OCI-LY7 (cell line): Measurements from ENCODE around the gene ZNF417. TPM values are rescaled to one million over a fixed set of nuclear protein-coding genes. Genes with fewer than 3 reads are reported as not detected.
"Not testable (repeated sequence)": the region's sequence is repeated elsewhere in the genome, so short reads cannot be mapped to it uniquely, and the experiment has no call there.

Experiments used
- BruUV-seq: library from RNA; stranded (reverse); fragments of 400-500 nt; replicated peaks from 2 replicates; lab custom pipeline; 2021; lab: Mats Ljungman, UMichigan
- CTCF ChIA-PET: fragments of 300-600 bp; sonication (Branson Sonifier 250); formaldehyde crosslinking; loops from one replicate; lab custom pipeline; 2022; ENCODE audit warnings: antibody characterized with exemption; ENCODE audit not compliant: unreplicated experiment; lab: Charles Lee
- POLR2A ChIA-PET: fragments of 300-600 bp; sonication (Branson Sonifier 250); formaldehyde crosslinking; loops from one replicate; lab custom pipeline; 2022; ENCODE audit warnings: antibody characterized with exemption; lab: Charles Lee
- DNase-seq: peaks from one replicate; pipeline ENCODE4 v3.0.0-alpha.2; 2015; ENCODE audit warnings: low spot score
- H2AFZ ChIP-seq: fragments of 200-600 bp; sonication (generic), shearing (Covaris generic); 2 replicates; pipeline ENCODE4 v1.6.1; 2014; ENCODE audit warnings: mild to moderate bottlenecking, antibody characterized with exemption, low read length, moderate library complexity
- H3K27ac ChIP-seq: fragments of 200-600 bp; sonication (generic); 2 replicates; pipeline ENCODE4 v1.5.1; 2014; ENCODE audit warnings: mixed run types, low read depth, mild to moderate bottlenecking, moderate library complexity, low read length, inconsistent platforms; ENCODE audit not compliant: poor library complexity, severe bottlenecking
- H3K36me3 ChIP-seq: fragments of 200-600 bp; sonication (generic); 2 replicates; pipeline ENCODE4 v1.6.1; 2014; ENCODE audit warnings: mild to moderate bottlenecking, antibody characterized with exemption, low read length, moderate library complexity, mixed read lengths; ENCODE audit not compliant: insufficient read depth
- H3K4me1 ChIP-seq: fragments of 200-600 bp; sonication (generic); 2 replicates; pipeline ENCODE4 v1.5.1; 2014; ENCODE audit warnings: mild to moderate bottlenecking, low read length; ENCODE audit not compliant: insufficient read depth, poor library complexity, severe bottlenecking
- H3K4me2 ChIP-seq: fragments of 200-600 bp; sonication (generic); 2 replicates; pipeline ENCODE4 v1.6.1; 2014; ENCODE audit warnings: mild to moderate bottlenecking, low read length
- H3K4me3 ChIP-seq: fragments of 200-600 bp; sonication (generic); 2 replicates; pipeline ENCODE4 v1.5.1; 2014; ENCODE audit warnings: mild to moderate bottlenecking, low read depth, low read length; ENCODE audit not compliant: poor library complexity, severe bottlenecking
- H3K79me2 ChIP-seq: fragments of 200-600 bp; sonication (generic); 2 replicates; pipeline ENCODE4 v1.6.1; 2016; ENCODE audit warnings: low read depth, mild to moderate bottlenecking, low read length, moderate library complexity, mixed read lengths; ENCODE audit not compliant: insufficient read depth
- H3K9me2 ChIP-seq: fragments of 200-600 bp; sonication (generic); 2 replicates; pipeline ENCODE4 v1.6.1; 2016; ENCODE audit warnings: mild to moderate bottlenecking, low read length, mixed read lengths; ENCODE audit not compliant: insufficient read depth
- H3K9me3 ChIP-seq: fragments of 200-600 bp; sonication (generic); 2 replicates; pipeline ENCODE4 v1.6.1; 2014; ENCODE audit warnings: mild to moderate bottlenecking, mixed run types, low read length, mixed read lengths
- H4K20me1 ChIP-seq: fragments of 200-600 bp; sonication (generic); 2 replicates; pipeline ENCODE4 v1.6.1; 2014; ENCODE audit warnings: mild to moderate bottlenecking, antibody characterized with exemption, low read length, moderate library complexity, mixed read lengths; ENCODE audit not compliant: insufficient read depth
- EZH2phosphoT487 ChIP-seq: fragments of 200-600 bp; sonication (generic); IDR thresholded peaks from 2 replicates; pipeline ENCODE4 v1.6.1; 2018; ENCODE audit warnings: low read depth, borderline replicate concordance, mild to moderate bottlenecking, mixed run types, antibody characterized with exemption, low read length, moderate library complexity, mixed read lengths
- intact Hi-C: fragments of 100-400 bp; cut with micrococcal nuclease; formaldehyde crosslinking; loops from one replicate; pipeline ENCODE4 v1.10.0; 2022; ENCODE audit not compliant: unreplicated experiment
- total RNA-seq, 2 experiments: library from RNA; depleted of rRNA in 1 of 2; stranded (reverse); fragments of >200 nt in 1 of 2; shearing (Covaris generic) in 1 of 2; gene quantifications; 2 replicates each; pipeline ENCODE4 v1.2.3, GENCODE V29; 2014 to 2022
- TF ChIP-seq, protein P1 (sequence below): fragments of 200-600 bp; sonication (generic); conservative IDR thresholded peaks from 2 replicates; pipeline ENCODE4 v1.5.1; 2014; ENCODE audit warnings: mild to moderate bottlenecking, antibody characterized with exemption, low read length, moderate library complexity, mixed read lengths

ZNF417 gene
- total RNA-seq, 2 experiments from 2014 or later = 24.0 to 28.6 TPM

DNA sequence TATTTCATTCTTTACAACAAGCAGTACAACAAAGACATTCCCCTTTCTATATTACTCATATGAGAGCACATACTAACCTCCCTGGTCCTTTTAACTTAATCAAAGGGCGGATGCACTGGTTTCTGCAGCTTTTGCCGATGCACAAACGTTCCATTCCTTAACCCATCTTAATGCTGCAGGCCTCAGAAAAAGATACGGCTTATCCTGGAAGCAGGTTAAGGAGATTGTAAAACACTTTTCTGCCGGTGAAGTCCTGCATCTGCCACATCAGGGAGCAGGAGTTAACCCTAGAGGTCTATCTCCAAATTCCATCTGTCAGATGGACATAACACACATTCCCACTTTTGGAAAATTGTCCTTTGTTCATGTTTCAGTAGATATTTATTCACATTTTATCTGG, 16.1 kb downstream of the ZNF417 start:
- Histone ChIP-seq H3K36me3 (no peaks in the 10 kb centered on the region), H3K4me3 (no peak overlapping the region), H3K27ac (no peak overlapping the region), H2AFZ (no peak overlapping the region), H3K4me2 (no peak overlapping the region), H3K9me2 (no peaks in the 10 kb centered on the region), H3K4me1 (no peaks in the 10 kb centered on the region), H3K9me3 (no peaks in the 10 kb centered on the region), H3K79me2 (no peaks in the 10 kb centered on the region), H4K20me1 (no peaks in the 10 kb centered on the region)
- intact Hi-C loops = loop anchor here (10.0 kb wide), 1 partner anchor 796 kb away; no protein-coding TSS in a partner anchor
- no TSS peak for BruUV-seq
- POLR2A ChIA-PET = no interaction called here
- TF ChIP-seq, protein P1, sequence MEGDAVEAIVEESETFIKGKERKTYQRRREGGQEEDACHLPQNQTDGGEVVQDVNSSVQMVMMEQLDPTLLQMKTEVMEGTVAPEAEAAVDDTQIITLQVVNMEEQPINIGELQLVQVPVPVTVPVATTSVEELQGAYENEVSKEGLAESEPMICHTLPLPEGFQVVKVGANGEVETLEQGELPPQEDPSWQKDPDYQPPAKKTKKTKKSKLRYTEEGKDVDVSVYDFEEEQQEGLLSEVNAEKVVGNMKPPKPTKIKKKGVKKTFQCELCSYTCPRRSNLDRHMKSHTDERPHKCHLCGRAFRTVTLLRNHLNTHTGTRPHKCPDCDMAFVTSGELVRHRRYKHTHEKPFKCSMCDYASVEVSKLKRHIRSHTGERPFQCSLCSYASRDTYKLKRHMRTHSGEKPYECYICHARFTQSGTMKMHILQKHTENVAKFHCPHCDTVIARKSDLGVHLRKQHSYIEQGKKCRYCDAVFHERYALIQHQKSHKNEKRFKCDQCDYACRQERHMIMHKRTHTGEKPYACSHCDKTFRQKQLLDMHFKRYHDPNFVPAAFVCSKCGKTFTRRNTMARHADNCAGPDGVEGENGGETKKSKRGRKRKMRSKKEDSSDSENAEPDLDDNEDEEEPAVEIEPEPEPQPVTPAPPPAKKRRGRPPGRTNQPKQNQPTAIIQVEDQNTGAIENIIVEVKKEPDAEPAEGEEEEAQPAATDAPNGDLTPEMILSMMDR = no peak
- TF ChIP-seq EZH2phosphoT487 = no peak
- DNase-seq = no peak
- CTCF ChIA-PET = no interaction called here

DNA sequence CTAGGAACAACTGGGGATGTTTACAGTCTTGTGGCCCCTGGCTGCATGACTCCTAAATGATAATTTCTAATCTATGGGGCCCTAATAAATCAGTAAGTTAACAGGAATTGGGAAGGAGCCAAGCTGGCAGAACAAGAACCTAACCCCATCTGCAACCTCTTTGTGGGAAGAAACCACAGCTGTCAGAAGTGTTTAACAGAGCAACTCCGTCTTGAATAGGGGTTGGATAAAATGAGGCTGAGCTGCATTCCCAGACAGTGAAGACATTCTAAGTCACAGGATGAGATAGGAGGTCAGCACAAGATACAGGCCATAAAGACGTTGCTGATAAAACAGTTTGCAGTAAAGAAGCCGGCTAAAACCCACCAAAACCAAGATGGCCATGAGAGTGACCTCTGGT, 25.7 kb downstream of the ZNF417 start:
- H3K9me2 ChIP-seq, H2AFZ ChIP-seq, intact Hi-C loops, H3K9me3 ChIP-seq, H3K27ac ChIP-seq, BruUV-seq, CTCF ChIA-PET, POLR2A ChIA-PET, H3K4me3 ChIP-seq, DNase-seq, H4K20me1 ChIP-seq, H3K4me2 ChIP-seq: not testable (repeated sequence)
- H3K79me2 ChIP-seq = peaks cover 31% of the 10 kb centered on the region
- peaks cover 20% of the 10 kb centered on the region for H3K36me3 ChIP-seq
- H3K4me1 ChIP-seq = peaks cover 13% of the 10 kb centered on the region

DNA sequence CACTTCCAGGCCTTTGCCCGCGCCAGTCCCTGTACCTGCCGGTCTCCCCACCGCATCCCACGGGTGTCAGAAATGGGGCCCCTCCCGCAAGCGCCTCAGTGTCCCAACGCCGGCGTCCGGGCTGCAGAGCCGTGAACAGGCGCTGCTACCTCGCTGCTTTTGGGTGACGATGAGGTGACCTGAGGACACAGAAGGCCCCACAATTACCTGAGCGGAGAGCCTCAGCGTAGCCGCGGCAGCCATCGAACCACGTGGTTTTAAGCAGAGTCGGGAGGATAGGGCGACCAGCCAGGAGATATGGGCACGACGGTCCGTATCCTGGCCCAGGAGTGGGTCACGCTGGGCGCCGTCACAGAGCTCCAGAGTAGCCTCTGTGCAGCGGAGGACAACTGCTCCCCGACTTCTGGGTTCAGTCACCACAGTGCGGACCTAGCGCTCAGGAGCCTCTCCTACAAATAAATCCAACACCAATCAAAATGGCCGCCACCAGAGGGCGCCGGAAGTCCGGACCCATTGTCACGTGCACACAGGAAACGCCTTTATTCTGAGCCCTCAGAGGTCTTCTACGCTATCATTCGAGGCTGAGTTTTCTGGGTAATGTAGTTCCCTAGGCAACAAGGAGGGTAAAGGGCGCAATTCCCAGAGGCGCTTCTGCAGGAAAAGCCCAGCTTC, 27.7 kb downstream of the ZNF417 start, which contains the start of gene ZNF814:
Gene ZNF814, minus strand, starts transcription at position 478 of the 672 bp plus-strand sequence. Its CDS starts 235 bp downstream, at position 243.
- peak within 1 kb of the TSS; percentile 93 for H3K4me3 ChIP-seq
- CTCF ChIA-PET = no interaction called here
- H4K20me1 ChIP-seq = no peaks in the 10 kb centered on the region
- peak within 1 kb of the TSS; percentile 41 for H3K27ac ChIP-seq
- no peak for TF ChIP-seq EZH2phosphoT487
- TF ChIP-seq, protein P1 = peak; percentile 48
- peak; percentile 92 for DNase-seq
- no peaks in the 10 kb centered on the region for H3K9me2 ChIP-seq
- intact Hi-C loops = no loop called here
- H3K9me3 ChIP-seq = no peaks in the 10 kb centered on the region
- no TSS peak for BruUV-seq
- POLR2A ChIA-PET = no interaction called here
- peaks cover 40% of the 10 kb centered on the region for H3K36me3 ChIP-seq
- peak within 1 kb of the TSS; percentile 71 for H3K4me2 ChIP-seq
- H3K4me1 ChIP-seq = peaks cover 13% of the 10 kb centered on the region
- H2AFZ ChIP-seq = peak within 1 kb of the TSS; percentile 94
- H3K79me2 ChIP-seq = peaks cover 51% of the 10 kb centered on the region
